Ascending aorta (tissue), 2 donors: Measurements from ENCODE around the gene SNAPIN. TPM values are rescaled to one million over a fixed set of nuclear protein-coding genes. Genes with fewer than 3 reads are reported as not detected.

Experiments used
- DNase-seq, 2 donors: peaks; one replicate each; pipeline ENCODE4 v3.0.0-alpha.2; 2019; ENCODE audit warnings: low spot score in 2 of 2
- H3K27ac ChIP-seq, 2 donors: fragments of 200-600 bp; sonication (generic); one replicate each; pipeline ENCODE4 v1.5.1; 2016 to 2017; ENCODE audit warnings: mild to moderate bottlenecking in 1 of 2
- H3K27me3 ChIP-seq: fragments of 200-600 bp; sonication (generic); one replicate; pipeline ENCODE4 v1.5.1; 2017
- H3K36me3 ChIP-seq, 2 donors: fragments of 200-600 bp; sonication (generic); one replicate each; pipeline ENCODE4 v1.5.1; 2016
- H3K4me1 ChIP-seq, 2 donors: fragments of 200-600 bp; sonication (generic); one replicate each; pipeline ENCODE4 v1.5.1; 2016 to 2017; ENCODE audit warnings: mild to moderate bottlenecking in 1 of 2
- H3K4me3 ChIP-seq, 2 donors: fragments of 200-600 bp; sonication (generic); one replicate each; pipeline ENCODE4 v1.5.1; 2016 to 2017; ENCODE audit warnings: mild to moderate bottlenecking in 1 of 2
- H3K9me3 ChIP-seq, 2 donors: fragments of 200-600 bp; sonication (generic); one replicate each; pipeline ENCODE4 v1.5.1; 2016
- CTCF ChIP-seq, 3 experiments: fragments of 200-600 bp in 2 of 3; fragments of 450-650 bp in 1 of 3; sonication (generic) in 2 of 3; IDR thresholded peaks; one replicate each; pipeline ENCODE4 v1.5.1; 2016 to 2019; ENCODE audit warnings: antibody characterized with exemption in 3 of 3, mild to moderate bottlenecking in 1 of 3, moderate library complexity in 1 of 3
- intact Hi-C: fragments of 100-400 bp; cut with DNase I; formaldehyde crosslinking; loops from one replicate; pipeline ENCODE4 v1.15.1; 2023
- total RNA-seq: library from RNA; depleted of rRNA; stranded (reverse); fragments of >200 nt; gene quantifications from one replicate; pipeline ENCODE4 v1.1.0, GENCODE V29; 2016

SNAPIN gene
- total RNA-seq, 1 donor from 2014 or later, result 61.0 TPM

GRCh38 chr1:153693466-153693865 lies 35.0 kb downstream of the SNAPIN start:
- no peak for DNase-seq
- intact Hi-C loops, result no loop called here
- H3K36me3 ChIP-seq, result peaks cover 39 to 51% of the 10 kb centered on the region in 2 donors
- no peaks in the 10 kb centered on the region for H3K27me3 ChIP-seq
- TF ChIP-seq CTCF (IDR thresholded peaks at IDR 0.05), result no peak
- H3K9me3 ChIP-seq, result no peaks in the 10 kb centered on the region
- no peak overlapping the region for H3K4me3 ChIP-seq
- peak overlapping the region in 1 of 2 donors; percentile 29 for H3K27ac ChIP-seq
- peaks cover 7 to 17% of the 10 kb centered on the region in 2 donors for H3K4me1 ChIP-seq

- Histone ChIP-seq H3K4me3 (no peak overlapping the region), H3K4me1 (peaks cover 16 to 33% of the 10 kb centered on the region in 2 donors), H3K9me3 (no peaks in the 10 kb centered on the region), H3K36me3 (peaks cover 10 to 23% of the 10 kb centered on the region in 2 donors), H3K27ac (peak overlapping the region; percentile 99 to 100), H3K27me3 (no peaks in the 10 kb centered on the region)
- DNase-seq, result no peak
- intact Hi-C loops, result loop anchor here (2.0 kb wide), 1 partner anchor 16 kb away; no protein-coding TSS in a partner anchor
- TF ChIP-seq CTCF (IDR thresholded peaks at IDR 0.05), result no peak
These were observed 38.2 kb downstream of the SNAPIN start for GRCh38 chr1:153696741-153697140.

- H3K27me3 ChIP-seq, result no peaks in the 10 kb centered on the region
- intact Hi-C loops, result loop anchor here (1.0 to 2.0 kb wide), 3 partner anchors 17 to 53 kb away; no protein-coding TSS in a partner anchor
- H3K36me3 ChIP-seq, result peaks cover 10 to 17% of the 10 kb centered on the region in 2 donors
- H3K9me3 ChIP-seq, result no peaks in the 10 kb centered on the region
- DNase-seq, result peak; percentile 36 to 94
- no peak for TF ChIP-seq CTCF (IDR thresholded peaks at IDR 0.05)
- H3K27ac ChIP-seq, result peak overlapping the region; percentile 99 to 100
- peaks cover 16 to 33% of the 10 kb centered on the region in 2 donors for H3K4me1 ChIP-seq
- H3K4me3 ChIP-seq, result peak overlapping the region; percentile 33 to 38
These were observed 38.9 kb downstream of the SNAPIN start for GRCh38 chr1:153697191-153698019.

GRCh38 chr1:153698020-153698922 lies 39.8 kb downstream of the SNAPIN start:
- no peak for TF ChIP-seq CTCF (IDR thresholded peaks at IDR 0.05)
- Histone ChIP-seq H3K27ac (peak overlapping the region; percentile 99 to 100), H3K27me3 (no peaks in the 10 kb centered on the region), H3K9me3 (no peaks in the 10 kb centered on the region), H3K4me3 (peak overlapping the region; percentile 33 to 38), H3K4me1 (peaks cover 16 to 33% of the 10 kb centered on the region in 2 donors), H3K36me3 (peaks cover 2 to 8% of the 10 kb centered on the region in 2 donors)
- peak; percentile 54 to 93 for DNase-seq
- intact Hi-C loops, result loop anchor here (1.0 kb wide), 2 partner anchors 29 to 52 kb away; no protein-coding TSS in a partner anchor

- Histone ChIP-seq H3K4me3 (no peak overlapping the region), H3K27ac (peak overlapping the region; percentile 99 to 100), H3K4me1 (peaks cover 16 to 33% of the 10 kb centered on the region in 2 donors), H3K9me3 (no peaks in the 10 kb centered on the region), H3K27me3 (no peaks in the 10 kb centered on the region), H3K36me3 (no peaks in the 10 kb centered on the region)
- intact Hi-C loops, result loop anchor here (1.0 kb wide), 2 partner anchors 28 to 51 kb away; no protein-coding TSS in a partner anchor
- DNase-seq, result no peak
- no peak for TF ChIP-seq CTCF (IDR thresholded peaks at IDR 0.05)
These were observed 40.6 kb downstream of the SNAPIN start for GRCh38 chr1:153698923-153699714.
